HAP-1 (cell line): ENCODE results near the gene CTNS.
A peak's percentile ranks its signal among the peaks of the same experiment; 100 is the strongest.

ENCODE experiments used
- DNase-seq, 2 experiments: peaks; one replicate each; pipeline ENCODE4 v3.0.0-alpha.2; 2016 to 2020; ENCODE audit warnings: low spot score in 2 of 2
- H3K27me3 ChIP-seq: fragments of 250-450 bp; sonication (Bioruptor Pico); 2 replicates; pipeline ENCODE4 v1.5.1; 2020; ENCODE audit warnings: low read depth, mild to moderate bottlenecking, moderate library complexity
- H3K36me3 ChIP-seq: fragments of 250-450 bp; sonication (Bioruptor Pico); replicated peaks from 2 replicates; pipeline ENCODE4 v1.5.1; 2020; ENCODE audit warnings: mild to moderate bottlenecking
- H3K4me1 ChIP-seq: fragments of 250-450 bp; sonication (Bioruptor Pico); 2 replicates; pipeline ENCODE4 v1.5.1; 2020; ENCODE audit warnings: mild to moderate bottlenecking
- H3K4me3 ChIP-seq: fragments of 250-450 bp; sonication (Bioruptor Pico); 2 replicates; pipeline ENCODE4 v1.5.1; 2020; ENCODE audit warnings: mild to moderate bottlenecking, moderate library complexity
- H3K9me3 ChIP-seq: fragments of 250-450 bp; sonication (Bioruptor Pico); 2 replicates; pipeline ENCODE4 v1.5.1; 2020; ENCODE audit warnings: mild to moderate bottlenecking, moderate library complexity
- in situ Hi-C: fragments of 300-500 bp; cut with MboI; formaldehyde crosslinking; loops from 3 replicates; pipeline ENCODE4 v1.14.3; 2020; ENCODE audit warnings: low sequenced_read_pairs, inconsistent platforms, mixed read lengths

The CTNS gene

GRCh38 chr17:3672571-3672970, 36.0 kb downstream of the CTNS start:
- no peak for DNase-seq
- no peaks in the 10 kb centered on the region for H3K9me3 ChIP-seq
- H3K36me3 ChIP-seq: peaks cover 11% of the 10 kb centered on the region
- no peaks in the 10 kb centered on the region for H3K27me3 ChIP-seq
- H3K4me1 ChIP-seq: peaks cover 7% of the 10 kb centered on the region; the same call in 1 of the 2 replicates
- no peak overlapping the region for H3K4me3 ChIP-seq
- in situ Hi-C loops: no loop called here

- no peaks in the 10 kb centered on the region for H3K9me3 ChIP-seq
- H3K4me3 ChIP-seq: no peak overlapping the region
- DNase-seq: no peak
- H3K4me1 ChIP-seq: no peaks in the 10 kb centered on the region
- no peaks in the 10 kb centered on the region for H3K36me3 ChIP-seq
- no peaks in the 10 kb centered on the region for H3K27me3 ChIP-seq
- in situ Hi-C loops: no loop called here
These were observed 39.3 kb downstream of the CTNS start for GRCh38 chr17:3675886-3676285.

GRCh38 chr17:3678095-3678820, 41.7 kb downstream of the CTNS start:
- no peak for DNase-seq
- H3K36me3 ChIP-seq: no peaks in the 10 kb centered on the region
- no peaks in the 10 kb centered on the region for H3K4me1 ChIP-seq
- H3K4me3 ChIP-seq: no peak overlapping the region
- no peaks in the 10 kb centered on the region for H3K9me3 ChIP-seq
- no peaks in the 10 kb centered on the region for H3K27me3 ChIP-seq
- in situ Hi-C loops: no loop called here

DNA sequence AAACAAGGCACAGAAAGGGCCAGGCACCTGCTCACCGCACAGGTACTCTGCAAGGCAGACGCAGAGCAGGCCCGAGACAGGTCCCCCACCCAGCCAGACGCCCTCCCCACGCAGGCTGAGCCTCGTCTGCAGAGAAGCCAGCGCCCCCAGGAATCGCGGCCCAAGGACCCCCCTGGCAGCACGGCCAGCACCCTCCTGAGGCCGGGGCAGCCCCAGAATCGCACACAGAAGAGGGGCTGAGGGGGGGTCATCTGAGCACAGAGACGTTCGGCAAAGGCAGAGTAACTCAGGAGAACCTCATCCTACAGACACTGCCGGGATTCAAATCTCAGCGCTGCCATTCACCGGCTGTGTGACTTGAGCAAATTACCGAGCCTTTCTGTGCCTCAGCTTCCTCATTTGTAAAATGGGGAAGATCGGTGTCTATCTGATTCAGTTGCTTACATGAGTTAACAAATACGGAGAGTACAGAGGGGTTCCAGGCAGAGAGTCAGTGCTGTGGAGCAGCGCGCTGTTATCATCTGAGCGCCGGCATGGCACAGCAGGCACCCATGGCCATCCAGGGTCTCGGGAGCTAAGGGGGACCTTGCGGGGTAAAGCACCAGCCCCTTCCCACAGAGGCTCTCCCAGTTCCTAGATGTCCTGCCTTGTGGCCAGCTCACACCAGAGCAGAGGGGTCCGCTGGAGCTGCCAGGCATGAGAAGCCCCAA, 42.4 kb downstream of the CTNS start:
- no peak overlapping the region for H3K4me3 ChIP-seq
- no peaks in the 10 kb centered on the region for H3K9me3 ChIP-seq
- DNase-seq: no peak
- H3K4me1 ChIP-seq: no peaks in the 10 kb centered on the region
- H3K27me3 ChIP-seq: no peaks in the 10 kb centered on the region
- in situ Hi-C loops: no loop called here
- H3K36me3 ChIP-seq: no peaks in the 10 kb centered on the region

- Histone ChIP-seq H3K9me3 (no peaks in the 10 kb centered on the region), H3K4me1 (no peaks in the 10 kb centered on the region), H3K36me3 (no peaks in the 10 kb centered on the region), H3K27me3 (no peaks in the 10 kb centered on the region), H3K4me3 (no peak overlapping the region)
- in situ Hi-C loops: no loop called here
- no peak for DNase-seq
These were observed 43.1 kb downstream of the CTNS start for GRCh38 chr17:3679531-3680126.

DNA sequence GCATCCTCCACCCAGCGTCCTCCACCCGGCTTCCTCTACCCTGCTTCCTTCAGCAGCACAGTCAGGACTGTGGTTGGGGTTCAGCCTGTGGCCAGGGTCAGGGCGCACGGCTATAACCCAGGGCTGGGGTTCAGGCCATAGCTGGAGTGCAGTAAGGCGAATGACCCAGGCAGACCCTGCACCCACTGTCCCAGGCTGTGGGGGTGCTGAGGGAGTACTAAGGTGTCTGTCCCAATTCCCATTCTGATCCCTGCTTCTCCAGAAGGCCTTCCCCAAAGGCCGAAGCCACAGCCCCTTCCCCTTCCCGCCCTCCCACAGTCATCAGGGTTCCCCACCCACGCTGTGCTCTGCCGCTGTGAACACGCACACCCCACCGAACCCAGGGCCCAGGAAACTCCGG, 44.5 kb downstream of the CTNS start:
- no peak for DNase-seq
- Histone ChIP-seq H3K27me3 (no peaks in the 10 kb centered on the region), H3K4me3 (no peak overlapping the region), H3K4me1 (no peaks in the 10 kb centered on the region), H3K9me3 (no peaks in the 10 kb centered on the region), H3K36me3 (no peaks in the 10 kb centered on the region)
- in situ Hi-C loops: no loop called here

- no peak for DNase-seq
- Histone ChIP-seq H3K27me3 (no peaks in the 10 kb centered on the region), H3K4me1 (no peaks in the 10 kb centered on the region), H3K9me3 (no peaks in the 10 kb centered on the region), H3K4me3 (no peak overlapping the region), H3K36me3 (no peaks in the 10 kb centered on the region)
- in situ Hi-C loops: no loop called here
These were observed 45.0 kb downstream of the CTNS start for GRCh38 chr17:3681565-3681964.

DNA sequence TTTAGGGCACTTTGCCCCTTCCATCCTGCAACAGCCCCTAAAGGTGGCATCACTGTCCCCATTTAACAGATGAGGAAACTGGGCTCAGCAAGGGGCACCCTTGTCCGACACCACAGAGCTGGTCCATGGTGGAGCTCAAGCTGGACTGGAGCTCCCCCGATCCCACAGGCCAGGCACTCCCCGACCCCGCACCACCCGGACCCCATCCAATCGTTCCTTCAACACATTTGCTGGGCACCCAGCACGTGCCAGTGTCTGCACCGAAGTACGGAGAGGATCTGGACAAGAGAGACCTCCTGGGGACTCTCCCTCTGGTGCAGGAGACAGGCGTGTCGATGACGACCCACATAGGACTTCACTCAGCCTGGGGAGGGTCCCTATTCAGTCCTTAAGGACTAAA, 45.5 kb downstream of the CTNS start:
- H3K36me3 ChIP-seq: no peaks in the 10 kb centered on the region
- no peaks in the 10 kb centered on the region for H3K4me1 ChIP-seq
- H3K4me3 ChIP-seq: no peak overlapping the region
- in situ Hi-C loops: no loop called here
- no peaks in the 10 kb centered on the region for H3K9me3 ChIP-seq
- H3K27me3 ChIP-seq: no peaks in the 10 kb centered on the region
- DNase-seq: no peak

DNA sequence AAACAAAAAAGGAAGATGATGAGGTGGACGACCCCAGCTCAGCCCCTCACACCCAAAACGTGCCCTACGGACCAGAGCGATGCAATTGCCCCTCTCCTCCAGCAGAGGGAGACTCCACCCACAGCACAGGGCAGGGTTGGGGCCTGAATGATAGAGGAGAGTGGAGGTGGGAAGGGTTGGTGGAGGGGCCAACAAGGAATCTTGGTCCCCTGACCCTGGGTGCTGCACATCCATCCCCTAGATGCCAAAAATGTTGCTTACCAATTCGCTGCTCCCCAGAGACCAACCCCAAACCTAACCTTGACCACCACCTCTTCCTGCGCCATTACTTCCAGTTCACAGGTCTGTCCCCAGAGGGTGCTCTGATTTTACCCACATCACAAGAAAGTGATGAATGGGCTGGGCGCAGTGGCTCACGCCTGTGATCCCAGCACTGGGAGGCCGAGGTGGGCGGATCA, 46.5 kb downstream of the CTNS start:
- no peaks in the 10 kb centered on the region for H3K4me1 ChIP-seq
- in situ Hi-C loops: no loop called here

GRCh38 chr17:3685174-3685573, 48.6 kb downstream of the CTNS start:
- in situ Hi-C loops: no loop called here
- Histone ChIP-seq H3K4me3 (no peak overlapping the region), H3K4me1 (no peaks in the 10 kb centered on the region), H3K9me3 (no peaks in the 10 kb centered on the region), H3K36me3 (no peaks in the 10 kb centered on the region), H3K27me3 (no peaks in the 10 kb centered on the region)
- DNase-seq: no peak

More for the DNA sequence above, 46.5 kb downstream of the CTNS start:
- Histone ChIP-seq H3K9me3 (no peaks in the 10 kb centered on the region), H3K27me3 (no peaks in the 10 kb centered on the region), H3K36me3 (no peaks in the 10 kb centered on the region), H3K4me3 (no peak overlapping the region)
- peak in 1 of 2 experiments; percentile 69 for DNase-seq

GRCh38 chr17:3688027-3688553, 51.5 kb downstream of the CTNS start:
- in situ Hi-C loops: no loop called here
- H3K4me3 ChIP-seq: no peak overlapping the region
- no peaks in the 10 kb centered on the region for H3K9me3 ChIP-seq
- no peaks in the 10 kb centered on the region for H3K36me3 ChIP-seq
- no peaks in the 10 kb centered on the region for H3K27me3 ChIP-seq
- H3K4me1 ChIP-seq: peaks cover 1% of the 10 kb centered on the region; the same call in 1 of the 2 replicates
- no peak for DNase-seq

GRCh38 chr17:3688852-3689261, 52.3 kb downstream of the CTNS start:
- Histone ChIP-seq H3K4me3 (no peak overlapping the region), H3K27me3 (no peaks in the 10 kb centered on the region), H3K9me3 (no peaks in the 10 kb centered on the region), H3K4me1 (peaks cover 4% of the 10 kb centered on the region; the same call in 1 of the 2 replicates), H3K36me3 (no peaks in the 10 kb centered on the region)
- DNase-seq: no peak
- in situ Hi-C loops: no loop called here

DNA sequence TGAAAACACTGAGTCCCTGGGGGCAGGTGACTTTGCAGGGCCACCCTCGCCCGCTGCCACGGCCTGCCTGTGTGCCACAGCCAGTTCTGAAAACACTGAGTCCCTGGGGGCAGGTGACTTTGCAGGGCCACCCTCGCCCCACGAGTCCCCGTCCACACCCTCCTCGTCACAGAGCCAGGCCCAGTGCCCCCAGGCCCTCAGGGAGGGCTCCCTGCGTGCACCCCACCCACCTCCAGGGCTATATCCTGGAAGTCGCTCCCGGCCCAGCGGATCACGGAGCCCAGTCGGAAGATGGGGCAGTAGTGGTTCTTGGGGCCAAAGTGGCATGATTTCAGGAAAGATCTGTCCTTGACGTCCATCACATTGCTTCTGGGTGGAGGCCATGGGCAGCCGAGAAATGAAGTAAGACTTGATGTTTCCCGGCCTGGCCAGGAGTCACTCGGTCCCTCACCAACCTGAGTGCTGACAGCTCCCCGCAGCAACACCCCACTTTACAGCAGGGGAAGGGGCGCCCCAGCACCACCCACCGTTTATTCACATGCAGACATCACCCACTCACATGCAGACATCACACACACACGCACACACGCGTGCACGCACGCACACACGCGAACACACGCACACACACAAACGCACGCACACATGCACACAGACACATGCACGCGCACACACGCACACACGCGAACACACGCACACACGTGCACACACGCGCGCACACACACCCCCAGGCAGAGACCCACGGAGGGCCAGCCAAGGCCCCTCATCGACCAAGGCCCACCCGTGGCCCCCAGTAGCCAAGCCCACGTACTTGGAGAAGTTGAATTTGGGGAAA, 52.9 kb downstream of the CTNS start:
- Histone ChIP-seq H3K4me3 (no peak overlapping the region), H3K9me3 (no peaks in the 10 kb centered on the region), H3K36me3 (no peaks in the 10 kb centered on the region), H3K27me3 (no peaks in the 10 kb centered on the region), H3K4me1 (peaks cover 8% of the 10 kb centered on the region)
- no peak for DNase-seq
- in situ Hi-C loops: no loop called here
